Measurements from ENCODE around the gene LIMS3. TPM values are rescaled to one million over a fixed set of nuclear protein-coding genes. Genes with fewer than 3 reads are reported as not detected.

LIMS3 gene
- total RNA-seq, 1 experiment from 2014 or later: 0.26 TPM

Other genes starting within 250 kb of the LIMS3 start
- 18.5 and 26.0 TPM in 2 replicates for gene RGPD5, start 104.4 kb upstream of the LIMS3 start, total RNA-seq (2014; rRNA removed)
- 123 and 136 TPM in 2 replicates for gene MALL, start 217.1 kb downstream of the LIMS3 start, total RNA-seq (2014; rRNA removed)

Data from PC-3 (cell line).